NCI-H2107 (cell line): Measurements from ENCODE around the gene ATF6.
"Not testable (repeated sequence)": the region's sequence is repeated elsewhere in the genome, so short reads cannot be mapped to it uniquely, and the experiment has no call there.

ENCODE experiments used
- DNase-seq: peaks from one replicate; lab custom pipeline; 2025; lab: John Stamatoyannopoulos, UW

The ATF6 gene, protein sequence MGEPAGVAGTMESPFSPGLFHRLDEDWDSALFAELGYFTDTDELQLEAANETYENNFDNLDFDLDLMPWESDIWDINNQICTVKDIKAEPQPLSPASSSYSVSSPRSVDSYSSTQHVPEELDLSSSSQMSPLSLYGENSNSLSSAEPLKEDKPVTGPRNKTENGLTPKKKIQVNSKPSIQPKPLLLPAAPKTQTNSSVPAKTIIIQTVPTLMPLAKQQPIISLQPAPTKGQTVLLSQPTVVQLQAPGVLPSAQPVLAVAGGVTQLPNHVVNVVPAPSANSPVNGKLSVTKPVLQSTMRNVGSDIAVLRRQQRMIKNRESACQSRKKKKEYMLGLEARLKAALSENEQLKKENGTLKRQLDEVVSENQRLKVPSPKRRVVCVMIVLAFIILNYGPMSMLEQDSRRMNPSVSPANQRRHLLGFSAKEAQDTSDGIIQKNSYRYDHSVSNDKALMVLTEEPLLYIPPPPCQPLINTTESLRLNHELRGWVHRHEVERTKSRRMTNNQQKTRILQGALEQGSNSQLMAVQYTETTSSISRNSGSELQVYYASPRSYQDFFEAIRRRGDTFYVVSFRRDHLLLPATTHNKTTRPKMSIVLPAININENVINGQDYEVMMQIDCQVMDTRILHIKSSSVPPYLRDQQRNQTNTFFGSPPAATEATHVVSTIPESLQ

DNA sequence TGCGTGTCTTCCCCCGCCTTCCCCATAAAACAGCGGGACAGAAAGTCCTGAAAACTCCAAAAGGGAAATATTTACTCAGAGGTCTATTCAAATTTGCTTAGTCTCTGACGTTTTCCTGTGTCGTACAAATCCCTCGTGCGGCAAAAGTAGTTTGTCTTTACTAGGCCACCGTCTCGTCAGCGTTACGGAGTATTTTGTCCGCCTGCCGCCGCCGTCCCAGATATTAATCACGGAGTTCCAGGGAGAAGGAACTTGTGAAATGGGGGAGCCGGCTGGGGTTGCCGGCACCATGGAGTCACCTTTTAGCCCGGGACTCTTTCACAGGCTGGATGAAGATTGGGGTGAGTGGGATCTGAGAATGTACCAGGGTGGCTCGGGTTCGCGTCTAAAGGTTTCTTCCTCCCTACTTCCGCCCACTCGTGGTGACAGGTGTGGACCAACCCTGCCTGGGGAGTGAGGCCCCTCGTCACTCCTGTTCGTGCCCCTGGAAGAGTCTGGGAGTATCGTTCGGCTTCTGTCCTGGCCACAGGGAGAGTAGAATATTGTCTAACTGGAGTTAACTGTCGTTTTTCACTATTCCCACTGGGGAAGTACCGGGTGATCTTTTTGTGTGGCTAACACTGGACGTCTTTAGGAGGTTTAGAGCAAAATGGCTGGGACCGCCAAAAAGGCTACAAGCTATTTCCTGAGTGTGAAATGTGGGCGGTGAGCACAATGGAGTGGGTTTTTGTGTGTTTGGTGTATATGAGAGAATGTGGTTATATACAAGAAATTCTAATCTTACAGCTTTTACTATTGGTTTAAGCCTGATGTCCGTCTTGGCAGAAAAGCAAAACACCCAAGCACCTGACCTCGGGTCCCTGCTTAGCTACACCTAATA is at the start of gene ATF6:
Gene ATF6, plus strand, starts transcription at position 219 of the 880 bp plus-strand sequence. Its CDS starts 41 bp downstream, at position 260.
- DNase-seq, result peak; percentile 91

DNA sequence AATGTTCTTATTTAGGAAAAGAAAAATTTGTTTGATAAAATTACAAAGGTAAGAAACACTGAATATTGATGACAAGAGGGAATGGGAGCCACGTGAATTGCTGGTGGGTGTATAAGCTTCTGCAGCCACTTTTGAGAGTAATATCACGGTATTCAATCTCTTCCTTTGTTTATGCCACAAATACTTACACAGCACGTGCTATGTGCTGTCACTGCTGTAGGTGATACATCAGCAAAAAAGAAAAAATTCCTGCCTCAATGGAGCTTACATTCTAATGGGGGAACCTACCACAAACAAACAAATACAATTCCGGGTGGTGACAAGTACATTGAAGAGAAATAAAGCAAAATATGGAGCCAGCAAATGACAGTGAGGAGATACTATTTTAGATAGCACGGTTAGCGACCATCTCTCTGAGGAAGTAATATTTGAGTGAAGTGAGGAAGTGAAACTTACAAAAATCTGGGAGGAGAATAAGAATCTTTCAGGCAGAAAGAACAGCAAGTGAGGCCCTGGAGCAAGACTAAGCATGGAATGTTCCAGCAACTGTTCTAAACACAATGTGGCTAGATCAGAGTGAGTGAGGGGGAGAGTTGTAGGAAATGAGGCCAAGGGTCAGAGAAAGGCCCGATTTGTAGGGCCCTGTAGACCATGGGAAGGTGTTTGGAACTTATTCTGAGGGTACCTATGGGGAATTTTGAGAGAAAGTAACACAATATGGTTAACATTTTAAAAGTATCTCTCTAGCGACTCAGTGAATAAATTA is 47.4 kb upstream of the ATF6 start:
- no peak for DNase-seq

- DNase-seq, result no peak
Measured at GRCh38 chr1:161719325-161719611, 46.9 kb upstream of the ATF6 start.

GRCh38 chr1:161720422-161720821 is 45.7 kb upstream of the ATF6 start:
- DNase-seq, result no peak

DNA sequence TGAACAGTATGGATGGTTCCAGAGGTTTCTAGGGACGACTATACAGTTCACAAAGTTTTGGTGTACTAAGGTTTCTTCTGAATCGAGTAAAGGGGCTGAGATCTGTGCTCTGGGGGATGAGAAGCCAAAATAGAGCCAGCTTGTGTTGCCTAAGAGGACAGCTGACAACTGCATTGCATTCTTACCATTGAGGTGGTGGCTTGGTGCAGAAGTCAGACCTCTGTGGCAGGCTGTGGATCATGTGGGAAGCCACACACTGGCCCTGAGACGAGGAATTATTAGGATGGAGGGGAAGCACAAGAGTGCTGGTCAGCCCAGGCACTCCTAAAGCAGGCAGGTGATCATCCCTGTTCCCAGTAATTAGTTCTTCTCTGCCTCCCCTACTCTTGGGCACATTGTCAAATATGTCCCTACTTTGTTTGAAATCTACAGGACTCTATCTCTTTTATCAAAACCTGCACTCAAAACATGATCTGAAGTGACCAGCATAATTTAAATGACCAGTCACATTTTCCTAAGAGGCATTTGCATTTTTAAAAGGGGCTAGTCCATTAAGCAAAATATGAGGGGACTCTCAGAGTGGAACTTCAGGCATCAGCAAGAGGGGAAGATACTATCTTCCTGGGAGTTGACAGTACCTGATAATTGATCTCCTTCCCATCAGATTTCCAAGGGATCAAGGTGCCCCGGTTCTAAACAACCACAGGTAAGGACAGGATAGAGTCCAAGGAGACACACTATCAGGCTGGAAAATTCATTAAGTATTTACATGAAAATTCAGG is 45.0 kb upstream of the ATF6 start, which contains the start of gene FCRLB:
Gene FCRLB, plus strand, starts transcription at position 589 of the 782 bp plus-strand sequence. CDS start 1,129 bp downstream, outside the sequence.
- DNase-seq, result no peak

DNA sequence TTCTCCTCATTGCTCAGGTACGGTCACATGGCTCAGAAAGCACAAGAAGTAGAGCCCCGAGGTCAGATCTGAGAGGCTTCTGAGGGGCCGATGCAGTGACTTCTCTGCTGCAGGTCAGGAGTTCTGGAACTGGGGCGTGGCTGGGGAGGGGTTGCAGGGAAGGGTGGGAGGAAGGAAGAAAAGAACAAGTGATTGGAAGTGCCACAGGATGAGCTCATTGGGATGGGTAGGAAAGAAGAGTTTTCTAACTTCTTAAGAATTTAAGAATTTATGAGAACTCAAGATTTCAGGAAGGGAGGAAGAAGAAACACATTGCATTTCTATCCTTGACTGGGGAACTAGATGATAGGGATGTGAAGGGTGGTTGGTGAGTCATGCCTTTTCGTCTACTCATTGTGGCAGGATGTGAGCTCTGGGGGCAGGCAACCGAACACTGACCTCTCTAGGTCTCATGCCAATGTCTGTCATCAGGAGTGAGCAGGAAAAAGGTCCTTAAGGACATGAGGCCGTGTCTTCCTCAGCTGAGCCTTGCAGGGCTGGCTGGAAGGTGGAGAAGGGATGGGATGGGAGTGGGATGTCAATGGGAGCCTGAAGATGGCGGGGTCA is 44.3 kb upstream of the ATF6 start:
- no peak for DNase-seq

DNA sequence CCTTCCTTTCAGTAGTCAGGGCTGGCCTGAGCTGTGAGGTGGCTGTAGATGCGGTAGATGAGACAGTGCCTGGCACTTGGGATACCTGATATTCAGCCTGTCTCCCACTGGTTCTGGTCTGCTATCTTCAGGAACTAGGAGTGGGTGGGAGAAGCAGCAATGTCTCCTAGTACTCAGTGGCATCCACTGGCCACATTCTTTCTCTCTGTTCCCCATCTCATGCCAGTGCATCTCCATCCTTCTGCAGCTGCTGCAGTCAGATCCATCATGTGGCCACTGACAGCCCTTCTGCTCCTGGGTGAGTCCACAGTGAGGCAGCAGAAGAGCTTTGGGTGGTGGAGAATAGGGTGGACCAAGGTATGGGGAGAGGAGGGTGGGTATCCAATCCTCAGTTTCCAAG is 43.7 kb upstream of the ATF6 start:
- DNase-seq, result no peak

DNA sequence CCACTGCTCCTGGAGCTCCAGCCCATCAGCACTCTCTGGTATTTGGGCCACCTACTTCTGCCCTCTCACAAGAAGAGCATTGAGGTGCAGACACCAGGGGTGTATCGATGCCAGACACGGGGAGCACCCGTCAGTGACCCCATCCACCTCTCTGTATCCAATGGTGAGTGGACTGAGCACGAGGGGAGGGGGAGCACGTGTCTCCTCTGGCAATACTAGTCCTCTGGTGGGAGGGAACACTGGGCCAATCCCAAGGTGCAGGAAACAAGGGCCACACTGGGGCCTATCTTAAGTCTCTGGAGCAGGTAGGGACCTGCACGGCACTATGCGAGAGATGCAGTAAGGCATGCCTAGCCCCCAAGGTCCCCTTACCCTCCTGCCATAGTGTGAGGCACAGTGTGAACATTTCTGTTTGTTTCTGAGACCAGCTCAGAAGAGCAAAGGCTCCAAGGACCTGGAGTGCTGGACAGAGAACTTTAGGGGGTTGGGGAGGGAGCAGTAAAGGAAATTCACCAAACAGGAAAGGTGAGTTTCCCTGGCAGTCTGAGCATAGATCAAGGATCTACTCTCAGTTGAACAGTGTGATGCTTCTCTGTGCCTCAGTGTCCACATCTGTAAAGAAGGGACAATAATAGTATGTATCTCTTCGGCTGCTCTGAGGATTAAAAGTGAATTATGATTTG is 42.5 kb upstream of the ATF6 start:
- no peak for DNase-seq

DNA sequence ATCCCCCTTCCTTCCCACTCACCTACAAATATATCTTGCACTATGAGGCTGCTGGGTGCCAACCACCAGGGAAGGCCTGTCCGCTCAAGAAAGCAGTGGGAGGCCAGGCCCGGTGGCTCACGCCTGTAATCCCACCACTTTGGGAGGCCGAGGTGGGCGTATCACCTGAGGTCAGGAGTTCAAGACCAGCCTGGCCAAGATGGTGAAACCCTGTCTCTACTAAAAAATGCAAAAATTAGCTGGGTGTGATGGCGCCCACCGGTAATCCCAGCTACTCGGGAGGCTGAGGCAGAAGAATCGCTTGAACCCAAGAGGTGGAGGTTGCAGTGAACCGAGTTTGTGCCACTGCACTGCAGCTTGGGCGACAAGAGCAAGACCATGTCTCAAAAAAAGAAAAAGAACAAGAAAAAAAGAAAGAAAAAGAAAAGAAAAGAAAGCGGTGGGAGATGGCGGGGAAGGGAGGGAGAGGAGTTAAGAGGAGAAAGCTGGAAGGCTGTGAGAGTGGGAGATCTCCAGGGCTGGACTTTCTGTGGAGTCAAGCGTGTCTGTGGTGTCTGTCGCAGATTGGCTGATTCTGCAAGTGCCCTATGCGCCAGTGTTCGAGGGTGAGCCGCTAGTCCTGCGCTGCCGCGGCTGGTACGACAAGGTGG is 40.7 kb upstream of the ATF6 start:
- not testable (repeated sequence) for DNase-seq

DNA sequence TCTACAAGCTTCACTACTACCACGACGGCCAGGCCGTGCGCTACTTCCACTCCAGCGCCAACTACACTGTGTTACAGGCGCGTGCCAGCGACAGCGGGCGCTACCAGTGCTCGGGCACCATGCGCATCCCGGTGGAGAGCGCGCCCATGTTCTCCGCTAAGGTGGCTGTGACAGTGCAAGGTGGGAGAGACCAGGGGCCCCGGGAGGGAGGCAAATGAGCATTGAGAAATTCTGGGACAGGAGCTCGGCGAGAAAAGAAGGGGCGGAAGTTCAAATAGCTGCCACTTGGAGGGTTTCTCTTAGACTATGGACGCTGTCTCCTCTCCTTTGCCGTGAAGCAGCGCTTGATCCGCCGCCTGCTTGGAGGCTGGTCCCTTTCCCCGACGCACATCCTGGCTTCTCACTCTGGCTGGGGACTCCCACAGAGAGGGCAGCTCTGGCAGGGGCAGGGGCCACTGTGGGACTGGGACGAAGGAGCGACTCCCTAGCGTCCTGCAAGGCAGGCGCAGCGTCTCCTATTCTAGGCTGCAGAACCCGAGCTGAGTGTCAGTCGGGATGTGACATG is 40.1 kb upstream of the ATF6 start:
- no peak for DNase-seq

- no peak for DNase-seq
Measured at GRCh38 chr1:161726473-161727255, 39.5 kb upstream of the ATF6 start.

- no peak for DNase-seq
Measured at GRCh38 chr1:161727256-161727924, 38.7 kb upstream of the ATF6 start.

DNA sequence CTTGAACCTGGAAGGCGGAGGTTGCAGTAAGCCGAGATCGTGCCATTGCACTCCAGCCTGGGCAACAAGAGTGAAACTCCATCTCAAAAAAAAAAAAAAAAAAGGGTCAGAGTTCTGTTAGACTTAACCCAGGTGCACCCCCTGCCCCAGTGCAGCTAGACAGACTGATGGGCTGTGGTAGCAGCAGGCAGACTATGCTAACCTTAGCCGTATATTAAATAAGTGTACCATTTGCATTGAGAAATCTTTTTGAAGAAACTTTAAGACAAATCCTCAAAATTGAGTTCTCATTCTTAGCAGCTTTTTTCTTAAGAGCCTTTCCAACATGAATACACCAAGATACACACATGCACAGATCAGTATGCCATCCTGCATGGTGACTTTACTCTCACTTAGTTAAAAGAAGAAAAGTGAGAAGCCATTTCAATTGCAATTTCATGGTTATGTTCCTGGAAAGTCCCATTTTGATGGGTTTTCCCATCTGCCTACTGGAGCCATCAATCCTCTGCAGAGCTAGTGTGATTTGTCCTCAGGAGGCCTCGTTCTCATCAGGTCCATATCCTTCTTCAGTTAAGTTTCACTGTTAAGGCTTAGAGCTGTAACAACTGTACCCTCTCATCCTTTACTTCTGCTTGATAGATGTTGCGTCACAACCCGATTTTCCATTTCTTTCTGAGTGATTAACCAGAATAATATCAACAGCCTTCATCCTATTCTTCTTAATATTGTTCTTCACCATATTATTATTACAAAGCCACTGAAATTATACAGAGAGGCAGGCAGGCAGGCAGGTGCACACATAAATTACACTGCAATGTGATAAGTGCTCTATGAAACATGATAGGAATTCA is 37.5 kb upstream of the ATF6 start:
- no peak for DNase-seq

DNA sequence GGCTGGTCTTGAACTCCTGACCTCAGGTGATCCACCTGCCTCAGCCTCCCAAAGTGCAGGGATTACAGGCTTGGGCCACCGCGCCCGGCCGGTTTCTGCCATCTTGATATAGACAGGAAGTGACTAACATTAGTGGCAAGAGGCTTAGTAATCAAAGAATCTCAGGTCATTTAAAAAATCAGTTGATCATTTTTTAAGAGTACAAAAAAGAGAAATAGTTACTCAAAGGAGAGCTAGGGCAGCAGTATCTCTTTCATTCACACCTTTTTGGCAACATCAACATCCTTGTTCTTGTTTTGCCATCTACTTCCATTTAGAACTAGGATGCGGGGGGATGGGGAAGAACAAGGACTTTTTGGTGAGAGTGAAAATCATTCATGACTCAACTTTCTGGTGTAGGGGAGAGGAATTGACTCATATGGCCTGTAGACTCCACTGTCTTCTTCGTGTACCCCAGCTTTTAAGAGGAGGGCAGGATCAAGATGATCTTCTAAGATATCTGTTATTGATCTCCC is 36.0 kb upstream of the ATF6 start:
- DNase-seq, result no peak

GRCh38 chr1:161731241-161731640 is 34.9 kb upstream of the ATF6 start:
- DNase-seq, result no peak

- no peak for DNase-seq
Measured at GRCh38 chr1:161731981-161732718, 34.0 kb upstream of the ATF6 start.
